GM10847 (cell line): ENCODE data around the gene PRKAG1.

Experiments
- POLR2A ChIP-seq: IDR thresholded peaks from 2 replicates; pipeline ENCODE4 v1.6.1; 2011; ENCODE audit not compliant: insufficient read length; ENCODE audit errors: extremely low read depth

The PRKAG1 gene

GRCh38 chr12:49018261-49019119 lies at the start of gene PRKAG1:
TSS of gene PRKAG1 (minus strand) at chr12:49018776. CDS start at chr12:49018740, 36 bp downstream.
- TF ChIP-seq POLR2A = peak; percentile 82

- no peak for TF ChIP-seq POLR2A
These were observed 47.5 kb upstream of the PRKAG1 start for GRCh38 chr12:49066120-49066519.

- TF ChIP-seq POLR2A = no peak
These were observed 46.2 kb upstream of the PRKAG1 start for GRCh38 chr12:49064767-49065152.

- no peak for TF ChIP-seq POLR2A
These were observed 42.6 kb upstream of the PRKAG1 start for GRCh38 chr12:49061157-49061650.

GRCh38 chr12:49060237-49061156 lies 41.9 kb upstream of the PRKAG1 start, which contains the start of gene KMT2D:
TSS of gene KMT2D (minus strand) at chr12:49060794. CDS start at chr12:49055324, 5,470 bp downstream.
- TF ChIP-seq POLR2A = peak; percentile 52

GRCh38 chr12:49059299-49060171 lies 41.0 kb upstream of the PRKAG1 start:
- TF ChIP-seq POLR2A = peak; percentile 11

GRCh38 chr12:49059045-49059298 lies 40.4 kb upstream of the PRKAG1 start:
- no peak for TF ChIP-seq POLR2A

- no peak for TF ChIP-seq POLR2A
These were observed 39.9 kb upstream of the PRKAG1 start for GRCh38 chr12:49058366-49059044.

GRCh38 chr12:49057888-49058287 lies 39.3 kb upstream of the PRKAG1 start:
- no peak for TF ChIP-seq POLR2A

GRCh38 chr12:49055978-49056754 lies 37.6 kb upstream of the PRKAG1 start:
- no peak for TF ChIP-seq POLR2A

GRCh38 chr12:49055092-49055491 lies 36.5 kb upstream of the PRKAG1 start:
- TF ChIP-seq POLR2A = no peak

GRCh38 chr12:49054524-49054923 lies 35.9 kb upstream of the PRKAG1 start:
- no peak for TF ChIP-seq POLR2A

GRCh38 chr12:49054096-49054495 lies 35.5 kb upstream of the PRKAG1 start:
- TF ChIP-seq POLR2A = no peak

GRCh38 chr12:49052451-49053208 lies 34.1 kb upstream of the PRKAG1 start:
- TF ChIP-seq POLR2A = no peak
